ENCODE results near the gene FRK.
A peak's percentile ranks its signal among the peaks of the same experiment; 100 is the strongest.

The FRK gene

GRCh38 chr6:116010386-116010785 is 50.3 kb downstream of the FRK start:
- Histone ChIP-seq H3K4me3 (no peak overlapping the region), H3K27ac (no peak overlapping the region)
- no peak for TF ChIP-seq CTCF (IDR thresholded peaks at IDR 0.05)
- DNase-seq (ENCODE audit: low spot score): no peak

- DNase-seq (ENCODE audit: low spot score): no peak
- no peak for TF ChIP-seq CTCF (IDR thresholded peaks at IDR 0.05)
- peak overlapping the region; percentile 59 for H3K4me3 ChIP-seq
- peak overlapping the region; percentile 58 to 83 for H3K27ac ChIP-seq
These were observed 52.0 kb downstream of the FRK start for GRCh38 chr6:116008470-116009243.

GRCh38 chr6:116004841-116005815 is 55.6 kb downstream of the FRK start:
- TF ChIP-seq CTCF (IDR thresholded peaks at IDR 0.05): no peak
- no peak for DNase-seq (ENCODE audit: low spot score)
- no peak overlapping the region for H3K4me3 ChIP-seq
- H3K27ac ChIP-seq: no peak overlapping the region

- TF ChIP-seq CTCF (IDR thresholded peaks at IDR 0.05): no peak
- no peak for DNase-seq (ENCODE audit: low spot score)
- Histone ChIP-seq H3K4me3 (no peak overlapping the region), H3K27ac (no peak overlapping the region)
These were observed 57.0 kb downstream of the FRK start for GRCh38 chr6:116003668-116004067.

GRCh38 chr6:116002756-116003155 is 57.9 kb downstream of the FRK start:
- no peak overlapping the region for H3K4me3 ChIP-seq
- H3K27ac ChIP-seq: no peak overlapping the region
- DNase-seq (ENCODE audit: low spot score): no peak
- no peak for TF ChIP-seq CTCF (IDR thresholded peaks at IDR 0.05)

- Histone ChIP-seq H3K27ac (no peak overlapping the region), H3K4me3 (no peak overlapping the region)
- DNase-seq (ENCODE audit: low spot score): no peak
- TF ChIP-seq CTCF (IDR thresholded peaks at IDR 0.05): no peak
These were observed 61.5 kb downstream of the FRK start for GRCh38 chr6:115999235-115999634.
